ENCODE measurements around the gene COL6A5. TPM values are rescaled to one million over a fixed set of nuclear protein-coding genes. Genes with fewer than 3 reads are reported as not detected.

Gene COL6A5
- total RNA-seq, 1 donor from 2014 or later: 0.10 TPM

- Mint-ChIP-seq H3K4me3 (no peak overlapping the region), H3K4me1 (ENCODE audit: unreplicated experiment) (peaks cover 9% of the 10 kb centered on the region), H3K36me3 (no peaks in the 10 kb centered on the region)
Observed at GRCh38 chr3:130507746-130508145, 162.3 kb downstream of the COL6A5 start.

GRCh38 chr3:130509008-130509407 lies 163.5 kb downstream of the COL6A5 start:
- Mint-ChIP-seq H3K27ac (no peak overlapping the region), H3K9me3 (peaks cover 2% of the 10 kb centered on the region), H3K27me3 (peaks cover 39% of the 10 kb centered on the region), H3K4me1 (ENCODE audit: unreplicated experiment) (peaks cover 9% of the 10 kb centered on the region), H3K36me3 (no peaks in the 10 kb centered on the region), H3K4me3 (peak overlapping the region; percentile 13)
- DNase-seq (ENCODE audit: extremely low spot score, unreplicated experiment): no peak
- TF ChIP-seq, protein P1, sequence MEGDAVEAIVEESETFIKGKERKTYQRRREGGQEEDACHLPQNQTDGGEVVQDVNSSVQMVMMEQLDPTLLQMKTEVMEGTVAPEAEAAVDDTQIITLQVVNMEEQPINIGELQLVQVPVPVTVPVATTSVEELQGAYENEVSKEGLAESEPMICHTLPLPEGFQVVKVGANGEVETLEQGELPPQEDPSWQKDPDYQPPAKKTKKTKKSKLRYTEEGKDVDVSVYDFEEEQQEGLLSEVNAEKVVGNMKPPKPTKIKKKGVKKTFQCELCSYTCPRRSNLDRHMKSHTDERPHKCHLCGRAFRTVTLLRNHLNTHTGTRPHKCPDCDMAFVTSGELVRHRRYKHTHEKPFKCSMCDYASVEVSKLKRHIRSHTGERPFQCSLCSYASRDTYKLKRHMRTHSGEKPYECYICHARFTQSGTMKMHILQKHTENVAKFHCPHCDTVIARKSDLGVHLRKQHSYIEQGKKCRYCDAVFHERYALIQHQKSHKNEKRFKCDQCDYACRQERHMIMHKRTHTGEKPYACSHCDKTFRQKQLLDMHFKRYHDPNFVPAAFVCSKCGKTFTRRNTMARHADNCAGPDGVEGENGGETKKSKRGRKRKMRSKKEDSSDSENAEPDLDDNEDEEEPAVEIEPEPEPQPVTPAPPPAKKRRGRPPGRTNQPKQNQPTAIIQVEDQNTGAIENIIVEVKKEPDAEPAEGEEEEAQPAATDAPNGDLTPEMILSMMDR (conservative IDR thresholded peaks at IDR 0.05): no peak

More at GRCh38 chr3:130507746-130508145, 162.3 kb downstream of the COL6A5 start:
- TF ChIP-seq, protein P1 (conservative IDR thresholded peaks at IDR 0.05): no peak
- H3K9me3 Mint-ChIP-seq: no peaks in the 10 kb centered on the region
- H3K27me3 Mint-ChIP-seq: peaks cover 36% of the 10 kb centered on the region
- DNase-seq (ENCODE audit: extremely low spot score, unreplicated experiment): no peak
- no peak overlapping the region for H3K27ac Mint-ChIP-seq

GRCh38 chr3:130514681-130515080 lies 169.2 kb downstream of the COL6A5 start:
- H3K27ac Mint-ChIP-seq: no peak overlapping the region
- no peak for DNase-seq (ENCODE audit: extremely low spot score, unreplicated experiment)
- no peaks in the 10 kb centered on the region for H3K4me1 Mint-ChIP-seq (ENCODE audit: unreplicated experiment)
- H3K36me3 Mint-ChIP-seq: no peaks in the 10 kb centered on the region
- TF ChIP-seq, protein P1 (conservative IDR thresholded peaks at IDR 0.05): no peak
- H3K9me3 Mint-ChIP-seq: peaks cover 6% of the 10 kb centered on the region
- no peak overlapping the region for H3K4me3 Mint-ChIP-seq
- peaks cover 72% of the 10 kb centered on the region for H3K27me3 Mint-ChIP-seq

- no peak for DNase-seq (ENCODE audit: extremely low spot score, unreplicated experiment)
- H3K27ac Mint-ChIP-seq: no peak overlapping the region
- H3K4me1 Mint-ChIP-seq (ENCODE audit: unreplicated experiment): no peaks in the 10 kb centered on the region
- H3K9me3 Mint-ChIP-seq: peaks cover 6% of the 10 kb centered on the region
- H3K36me3 Mint-ChIP-seq: no peaks in the 10 kb centered on the region
- peaks cover 78% of the 10 kb centered on the region for H3K27me3 Mint-ChIP-seq
- TF ChIP-seq, protein P1 (conservative IDR thresholded peaks at IDR 0.05): no peak
- no peak overlapping the region for H3K4me3 Mint-ChIP-seq
Observed at GRCh38 chr3:130515755-130516154, 170.3 kb downstream of the COL6A5 start.

DNA sequence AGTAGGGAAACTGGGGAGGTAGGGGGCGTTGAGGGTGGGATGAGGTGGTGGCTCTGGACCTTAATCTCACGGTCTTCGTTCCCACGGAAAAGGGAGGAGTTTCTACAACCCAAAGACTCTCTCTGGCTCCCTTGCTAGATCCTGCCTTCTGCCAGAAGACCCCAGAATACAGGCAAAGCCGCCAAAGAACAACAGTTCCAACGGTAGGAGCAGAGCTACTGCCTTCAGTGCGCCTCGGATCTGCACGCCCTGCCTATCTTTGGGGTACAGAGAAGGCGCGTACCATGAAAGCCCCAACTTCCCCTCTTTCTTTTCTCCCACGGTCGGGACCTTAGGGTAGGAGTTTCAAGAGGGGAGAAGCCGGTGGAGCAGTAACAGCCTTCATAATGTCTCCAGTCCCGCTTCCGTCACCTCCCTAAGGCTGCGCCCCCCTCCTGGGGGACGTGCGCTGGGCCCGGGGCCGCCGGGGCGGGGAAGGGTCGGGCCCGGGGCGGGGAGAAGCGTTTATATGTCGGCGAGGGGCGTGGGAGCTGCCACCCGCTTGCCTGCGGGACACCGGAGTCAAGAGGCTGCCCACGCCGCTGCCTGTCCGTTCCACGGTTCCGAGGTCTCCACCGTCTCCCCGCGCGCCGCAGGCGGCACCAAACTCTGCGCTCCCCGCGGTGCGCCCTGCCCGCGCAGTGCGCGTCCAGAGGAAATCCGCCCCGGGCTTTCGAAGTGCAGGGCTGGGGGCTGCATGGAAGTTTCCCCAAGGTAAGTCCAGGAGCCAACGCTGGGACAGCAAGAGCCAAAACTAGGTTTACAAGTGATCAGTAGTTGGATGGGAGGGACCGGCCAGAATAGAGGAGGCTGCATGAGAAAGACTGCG lies 171.4 kb downstream of the COL6A5 start, which contains the start of gene COL6A6:
Gene COL6A6, plus strand, starts transcription at position 533 of the 868 bp plus-strand sequence. CDS start 43,188 bp downstream, outside the sequence.
- DNase-seq (ENCODE audit: extremely low spot score, unreplicated experiment): no peak
- H3K9me3 Mint-ChIP-seq: peaks cover 6% of the 10 kb centered on the region
- H3K36me3 Mint-ChIP-seq: no peaks in the 10 kb centered on the region
- TF ChIP-seq, protein P1 (conservative IDR thresholded peaks at IDR 0.05): no peak
- H3K27ac Mint-ChIP-seq: no peak within 1 kb of the TSS
- peaks cover 76% of the 10 kb centered on the region for H3K27me3 Mint-ChIP-seq
- H3K4me3 Mint-ChIP-seq: peak within 1 kb of the TSS; percentile 86
- no peaks in the 10 kb centered on the region for H3K4me1 Mint-ChIP-seq (ENCODE audit: unreplicated experiment)

Measured in type B pancreatic cell (in vitro differentiated cells).